ENCODE results near the gene MAD1L1. TPM values are rescaled to one million over a fixed set of nuclear protein-coding genes. Genes with fewer than 3 reads are reported as not detected.

MAD1L1 gene
- total and polyA plus RNA-seq, 2 donors (not counting 3 experiments of a cell fraction or from before 2014, with no cell fraction given) = 34.1 to 42.3 TPM

- Histone ChIP-seq H3K79me2 (ENCODE audit: control insufficient read depth, insufficient read depth, low read length) (no peaks in the 10 kb centered on the region), H3K9me1 (replicated peaks; ENCODE audit: control insufficient read depth, extremely low read depth, insufficient read depth, low read length) (no peaks in the 10 kb centered on the region), H2AFZ (ENCODE audit: low read depth, low read length) (no peak overlapping the region), H3K36me3 (ENCODE audit: control insufficient read depth in 2 of 2, extremely low read depth in 1 of 2, insufficient read depth in 2 of 2, low read length in 2 of 2) (no peaks in the 10 kb centered on the region), H3K4me3 (replicated peaks in 1 of 3; ENCODE audit: insufficient read depth in 1 of 3, low read depth in 1 of 3, low read length in 3 of 3) (no peak overlapping the region), H3K4me2 (ENCODE audit: insufficient read depth, low read length) (no peak overlapping the region), H3K9ac (replicated peaks; ENCODE audit: extremely low read depth, insufficient read depth, low read length) (no peak overlapping the region), H3K27me3 (ENCODE audit: control insufficient read depth in 2 of 2, insufficient read depth in 2 of 2, low read length in 2 of 2) (no peaks in the 10 kb centered on the region), H3K9me3 (replicated peaks; ENCODE audit: control insufficient read depth, insufficient read depth, low read length) (no peaks in the 10 kb centered on the region), H3K4me1 (ENCODE audit: control insufficient read depth, extremely low read depth, insufficient read depth, low read length) (no peaks in the 10 kb centered on the region), H4K20me1 (replicated peaks; ENCODE audit: control insufficient read depth, extremely low read depth, insufficient read depth, low read length) (no peaks in the 10 kb centered on the region), H3K27ac (ENCODE audit: insufficient read depth, low read depth, low read length) (no peak overlapping the region)
- ChIA-PET POLR2A (no interaction called here), CTCF (no interaction called here)
- intact Hi-C loops (cut with micrococcal nuclease) = no loop called here
- no peak for DNase-seq (ENCODE audit: low read depth, low spot score)
- no peak for FAIRE-seq
- no TSS peak for BruUV-seq (replicated peaks)
- TF ChIP-seq EZH2 (IDR thresholded peaks at IDR 0.05; ENCODE audit: borderline replicate concordance, low read depth, low read length, severe bottlenecking) (no peak), MYC (IDR thresholded peaks at IDR 0.05; ENCODE audit: low read depth, low read length) (no peak), FOS (IDR thresholded peaks at IDR 0.05; ENCODE audit: borderline replicate concordance, insufficient read depth, low read length) (no peak), POLR2AphosphoS5 (IDR thresholded peaks at IDR 0.05; ENCODE audit: insufficient read depth, low read depth, low read length) (no peak), CTCF (IDR thresholded peaks at IDR 0.05; ENCODE audit: extremely low read depth in 1 of 2, insufficient read depth in 1 of 2, low read depth in 1 of 2, low read length in 2 of 2) (no peak), GATA2 (IDR thresholded peaks at IDR 0.05; ENCODE audit: insufficient read depth, insufficient read length, low read depth, low read length) (no peak), MAX (IDR thresholded peaks at IDR 0.05; ENCODE audit: insufficient read depth, insufficient read length) (no peak), JUN (IDR thresholded peaks at IDR 0.05; ENCODE audit: borderline replicate concordance, insufficient read depth, insufficient read length, low read depth) (no peak), POLR2A (IDR thresholded peaks at IDR 0.05; ENCODE audit: low read depth, low read length) (no peak)
- dilution Hi-C loops (cut with MboI; ENCODE audit: extremely low pct_ligation_motif_present, low sequenced_read_pairs) = no loop called here
Measured at GRCh38 chr7:1843271-1843861, 389.4 kb downstream of the MAD1L1 start.
